Glomerular visceral epithelial cell (primary cell): ENCODE measurements around the gene LDB3.
A peak's percentile ranks its signal among the peaks of the same experiment; 100 is the strongest.

Experiments
- DNase-seq: peaks from one replicate; pipeline ENCODE4 v3.0.0-alpha.2; 2016; ENCODE audit errors: extremely low spot score

LDB3 gene

GRCh38 chr10:86706401-86706841, 38.1 kb downstream of the LDB3 start:
- no peak for DNase-seq

- no peak for DNase-seq
Measured at GRCh38 chr10:86706977-86707376, 38.7 kb downstream of the LDB3 start.

GRCh38 chr10:86707505-86707904, 39.2 kb downstream of the LDB3 start:
- no peak for DNase-seq

GRCh38 chr10:86708068-86708782, 39.9 kb downstream of the LDB3 start:
- DNase-seq = no peak

GRCh38 chr10:86708783-86709380, 40.6 kb downstream of the LDB3 start:
- no peak for DNase-seq

GRCh38 chr10:86709396-86710185, 41.3 kb downstream of the LDB3 start:
- no peak for DNase-seq

- peak; percentile 93 for DNase-seq
Measured at GRCh38 chr10:86710987-86711512, 42.7 kb downstream of the LDB3 start.

GRCh38 chr10:86711513-86712316, 43.4 kb downstream of the LDB3 start:
- peak; percentile 45 for DNase-seq

- no peak for DNase-seq
Measured at GRCh38 chr10:86712317-86712707, 44.0 kb downstream of the LDB3 start.

GRCh38 chr10:86715156-86715795, 47.0 kb downstream of the LDB3 start:
- DNase-seq = no peak

GRCh38 chr10:86715836-86716235, 47.5 kb downstream of the LDB3 start:
- DNase-seq = no peak

GRCh38 chr10:86716466-86716865, 48.2 kb downstream of the LDB3 start:
- DNase-seq = no peak

- DNase-seq = no peak
Measured at GRCh38 chr10:86718556-86718955, 50.2 kb downstream of the LDB3 start.

GRCh38 chr10:86721232-86721631, 52.9 kb downstream of the LDB3 start:
- no peak for DNase-seq

- DNase-seq = no peak
Measured at GRCh38 chr10:86723009-86723408, 54.7 kb downstream of the LDB3 start.

- no peak for DNase-seq
Measured at GRCh38 chr10:86724445-86724844, 56.1 kb downstream of the LDB3 start.

- DNase-seq = no peak
Measured at GRCh38 chr10:86725980-86726676, 57.8 kb downstream of the LDB3 start.

GRCh38 chr10:86726677-86726999, 58.3 kb downstream of the LDB3 start:
- DNase-seq = no peak

- no peak for DNase-seq
Measured at GRCh38 chr10:86727470-86727869, 59.2 kb downstream of the LDB3 start.

- DNase-seq = no peak
Measured at GRCh38 chr10:86728056-86728455, 59.7 kb downstream of the LDB3 start.

GRCh38 chr10:86729677-86730076, 61.4 kb downstream of the LDB3 start:
- peak; percentile 15 for DNase-seq
